ENCODE data around the gene MUCL1. TPM values are rescaled to one million over a fixed set of nuclear protein-coding genes. Genes with fewer than 3 reads are reported as not detected.

The MUCL1 gene
- total and polyA plus RNA-seq, 4 donors: not detected

GRCh38 chr12:54890339-54890738 lies 36.0 kb downstream of the MUCL1 start:
- WGBS: 87% methylated on average over 3 of the region's 3 CpGs
- no peaks in the 10 kb centered on the region for H3K36me3 ChIP-seq (ENCODE audit: control insufficient read depth in 4 of 4, insufficient read depth in 3 of 4, low read depth in 1 of 4, low read length in 3 of 4)
- no peak overlapping the region for H3K9ac ChIP-seq (ENCODE audit: low read depth in 1 of 2, low read length in 2 of 2)
- TF ChIP-seq SP1 (IDR thresholded peaks at IDR 0.05): no peak
- TF ChIP-seq MAX (IDR thresholded peaks at IDR 0.05): no peak
- no peak for TF ChIP-seq NR2F2 (IDR thresholded peaks at IDR 0.05)
- TF ChIP-seq GABPA (IDR thresholded peaks at IDR 0.05 in 1 of 2, conservative IDR thresholded peaks at IDR 0.05 in 1 of 2): no peak
- no peak for TF ChIP-seq JUND (IDR thresholded peaks at IDR 0.05)
- no peak for TF ChIP-seq HNF4A (conservative IDR thresholded peaks at IDR 0.05)
- no peak for TF ChIP-seq ATF3 (IDR thresholded peaks at IDR 0.05)
- TF ChIP-seq EGR1 (IDR thresholded peaks at IDR 0.05; ENCODE audit: low read depth in 2 of 2): no peak
- TF ChIP-seq HNF4G (IDR thresholded peaks at IDR 0.05): no peak
- TF ChIP-seq RAD21 (IDR thresholded peaks at IDR 0.05): no peak
- no peak for TF ChIP-seq RXRA (IDR thresholded peaks at IDR 0.05)
- no peak for TF ChIP-seq REST (IDR thresholded peaks at IDR 0.05)
- no peaks in the 10 kb centered on the region for H3K9me3 ChIP-seq (ENCODE audit: control insufficient read depth in 4 of 4, low read length in 3 of 4)
- H3K27me3 ChIP-seq (ENCODE audit: control insufficient read depth in 4 of 4, insufficient read depth in 4 of 4, low read length in 3 of 4): no peaks in the 10 kb centered on the region
- H3K27ac ChIP-seq (ENCODE audit: low read depth in 1 of 2, low read length in 2 of 2): no peak overlapping the region
- H3K4me3 ChIP-seq (ENCODE audit: low read depth in 1 of 3, low read length in 3 of 3): no peak overlapping the region
- no peak for DNase-seq (ENCODE audit: low spot score)
- peaks cover 2 to 14% (median 12%) of the 10 kb centered on the region in 4 donors for H3K4me1 ChIP-seq (ENCODE audit: control insufficient read depth in 4 of 4, insufficient read depth in 4 of 4, low read length in 3 of 4)

- Histone ChIP-seq H3K4me3 (ENCODE audit: low read depth in 1 of 3, low read length in 3 of 3) (no peak overlapping the region), H3K27me3 (ENCODE audit: control insufficient read depth in 4 of 4, insufficient read depth in 4 of 4, low read length in 3 of 4) (no peaks in the 10 kb centered on the region), H3K36me3 (ENCODE audit: control insufficient read depth in 4 of 4, insufficient read depth in 3 of 4, low read depth in 1 of 4, low read length in 3 of 4) (no peaks in the 10 kb centered on the region), H3K4me1 (ENCODE audit: control insufficient read depth in 4 of 4, insufficient read depth in 4 of 4, low read length in 3 of 4) (peaks cover 2 to 14% (median 12%) of the 10 kb centered on the region in 4 donors), H3K9me3 (ENCODE audit: control insufficient read depth in 4 of 4, low read length in 3 of 4) (no peaks in the 10 kb centered on the region), H3K9ac (ENCODE audit: low read depth in 1 of 2, low read length in 2 of 2) (no peak overlapping the region), H3K27ac (ENCODE audit: low read depth in 1 of 2, low read length in 2 of 2) (no peak overlapping the region)
- DNase-seq (ENCODE audit: low spot score): no peak
- 18% methylated on average over 3 of the region's 3 CpGs for WGBS
- TF ChIP-seq JUND (IDR thresholded peaks at IDR 0.05) (peak; percentile 57 to 77), REST (IDR thresholded peaks at IDR 0.05) (peak; percentile 54), ZBTB33 (IDR thresholded peaks at IDR 0.05) (peak; percentile 74), RAD21 (IDR thresholded peaks at IDR 0.05) (peak; percentile 25 to 40), NR2F2 (IDR thresholded peaks at IDR 0.05) (peak; percentile 39), EGR1 (IDR thresholded peaks at IDR 0.05; ENCODE audit: low read depth in 2 of 2) (peak in 1 of 2 donors; percentile 32), HNF4A (conservative IDR thresholded peaks at IDR 0.05) (peak; percentile 74 to 78), CTCF (IDR thresholded peaks at IDR 0.05; ENCODE audit: low read depth, low read length, missing input control) (no peak), FOXA1 (IDR thresholded peaks at IDR 0.05) (peak; percentile 78), RXRA (IDR thresholded peaks at IDR 0.05) (peak; percentile 82 to 87), HNF4G (IDR thresholded peaks at IDR 0.05) (no peak), ATF3 (IDR thresholded peaks at IDR 0.05) (peak; percentile 36), GABPA (IDR thresholded peaks at IDR 0.05 in 1 of 2, conservative IDR thresholded peaks at IDR 0.05 in 1 of 2) (peak in 1 of 2 donors; percentile 20), SP1 (IDR thresholded peaks at IDR 0.05) (peak; percentile 81), TAF1 (conservative IDR thresholded peaks at IDR 0.05) (no peak), YY1 (IDR thresholded peaks at IDR 0.05) (peak; percentile 79), FOXA2 (IDR thresholded peaks at IDR 0.05) (peak; percentile 93)
These were observed 37.6 kb downstream of the MUCL1 start for GRCh38 chr12:54891717-54892478.

Data from liver (tissue), 9 donors.